PC-3 (cell line): ENCODE data around the gene AP3B1.

Experiments
- CTCF ChIP-seq: fragments of 300-600 bp; sonication (generic); conservative IDR thresholded peaks from 2 replicates; pipeline ENCODE4 v1.5.1; 2017; ENCODE audit warnings: antibody characterized with exemption, low read depth, mild to moderate bottlenecking, low read length
- EZH2phosphoT487 ChIP-seq: fragments of 300-600 bp; sonication (generic); IDR thresholded peaks from 2 replicates; pipeline ENCODE4 v1.6.1; 2018; ENCODE audit warnings: mild to moderate bottlenecking, antibody characterized with exemption, low read length, borderline replicate concordance

DNA sequence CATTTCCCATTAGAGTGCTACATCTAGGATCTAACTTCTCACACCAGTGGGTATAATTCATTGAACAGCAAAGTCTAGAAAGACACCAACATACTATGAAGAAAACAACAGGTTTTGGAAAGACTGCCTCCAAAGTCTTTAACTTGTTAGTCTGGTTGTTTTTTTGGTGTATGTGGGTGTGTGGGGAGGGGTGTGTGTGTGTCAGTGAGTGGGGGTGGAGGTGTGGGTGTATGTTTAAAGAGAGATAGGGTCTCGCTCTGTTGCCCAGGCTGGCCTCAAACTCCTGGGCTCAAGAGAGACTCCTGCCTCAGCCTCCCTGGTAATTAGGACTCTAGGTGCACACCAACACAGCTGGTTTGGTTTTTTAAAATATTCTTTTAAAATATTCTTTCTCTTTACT, 59.7 kb downstream of the AP3B1 start:
- TF ChIP-seq CTCF (no peak), EZH2phosphoT487 (no peak)
